Measurements from ENCODE around the gene ECHS1.
"Not testable (repeated sequence)": the region's sequence is repeated elsewhere in the genome, so short reads cannot be mapped to it uniquely, and the experiment has no call there.

ECHS1 gene

DNA sequence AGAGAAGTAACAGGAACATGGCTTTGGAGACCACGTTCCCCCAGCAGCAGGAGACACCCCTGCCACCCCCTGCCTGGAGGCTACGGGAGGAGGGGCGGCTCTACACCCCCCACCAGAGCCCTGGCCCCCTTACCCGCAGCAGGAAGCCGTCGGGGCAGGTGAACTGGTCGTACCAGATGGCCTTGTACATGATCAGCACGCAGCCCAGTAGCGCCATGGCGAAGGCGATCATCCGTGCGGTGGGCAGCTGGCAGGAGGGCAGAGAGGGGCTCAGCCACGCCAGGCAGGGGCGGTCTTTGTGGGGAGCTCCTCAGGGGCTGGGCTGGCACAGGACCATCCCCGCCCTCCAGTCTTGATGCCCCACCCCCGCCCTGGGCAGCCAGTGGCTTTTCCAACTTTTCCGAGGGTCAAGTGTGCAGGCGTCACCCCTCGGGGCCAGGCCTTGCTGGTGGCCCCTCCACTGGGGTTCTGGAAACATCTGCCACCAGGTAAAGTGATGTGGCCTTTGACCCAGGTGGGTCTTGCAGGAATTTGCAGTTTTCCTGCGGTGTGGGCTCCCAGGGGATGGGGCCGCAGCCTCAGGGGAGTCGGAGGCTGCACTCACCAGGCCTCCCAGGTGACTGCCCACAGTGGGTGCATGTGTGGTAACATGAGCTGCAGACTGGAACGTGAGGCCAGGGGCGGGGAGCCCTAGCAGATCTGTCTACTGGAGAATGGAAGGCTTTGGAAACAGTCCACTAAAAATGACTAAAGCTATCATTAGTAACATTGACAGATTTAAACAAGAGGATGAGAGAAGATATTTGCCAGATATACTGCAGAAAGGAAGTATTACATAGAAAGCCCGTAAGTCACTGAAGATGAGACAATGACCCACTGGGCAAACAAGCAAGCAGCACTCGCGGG lies 46.2 kb downstream of the ECHS1 start:
- in situ Hi-C loops (cut with MboI; ENCODE audit: low sequenced_read_pairs) = no loop called here

DNA sequence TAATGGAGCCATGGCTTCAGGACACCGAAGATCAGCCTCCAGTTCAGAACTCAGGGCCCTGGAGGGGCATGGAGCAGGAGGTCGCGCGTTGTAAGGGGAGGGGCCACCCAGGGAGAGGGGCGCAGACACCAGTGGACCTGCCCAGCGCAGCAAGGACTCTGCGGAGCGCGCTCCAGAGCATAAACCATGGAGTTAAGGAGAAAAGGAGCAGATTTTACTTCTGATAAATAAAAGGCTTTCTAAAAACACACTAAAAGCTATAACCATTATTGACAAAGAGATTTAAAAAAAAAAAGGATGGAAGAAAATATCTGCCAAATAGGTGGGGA lies 47.0 kb downstream of the ECHS1 start:
- in situ Hi-C loops (cut with MboI; ENCODE audit: low sequenced_read_pairs) = no loop called here

DNA sequence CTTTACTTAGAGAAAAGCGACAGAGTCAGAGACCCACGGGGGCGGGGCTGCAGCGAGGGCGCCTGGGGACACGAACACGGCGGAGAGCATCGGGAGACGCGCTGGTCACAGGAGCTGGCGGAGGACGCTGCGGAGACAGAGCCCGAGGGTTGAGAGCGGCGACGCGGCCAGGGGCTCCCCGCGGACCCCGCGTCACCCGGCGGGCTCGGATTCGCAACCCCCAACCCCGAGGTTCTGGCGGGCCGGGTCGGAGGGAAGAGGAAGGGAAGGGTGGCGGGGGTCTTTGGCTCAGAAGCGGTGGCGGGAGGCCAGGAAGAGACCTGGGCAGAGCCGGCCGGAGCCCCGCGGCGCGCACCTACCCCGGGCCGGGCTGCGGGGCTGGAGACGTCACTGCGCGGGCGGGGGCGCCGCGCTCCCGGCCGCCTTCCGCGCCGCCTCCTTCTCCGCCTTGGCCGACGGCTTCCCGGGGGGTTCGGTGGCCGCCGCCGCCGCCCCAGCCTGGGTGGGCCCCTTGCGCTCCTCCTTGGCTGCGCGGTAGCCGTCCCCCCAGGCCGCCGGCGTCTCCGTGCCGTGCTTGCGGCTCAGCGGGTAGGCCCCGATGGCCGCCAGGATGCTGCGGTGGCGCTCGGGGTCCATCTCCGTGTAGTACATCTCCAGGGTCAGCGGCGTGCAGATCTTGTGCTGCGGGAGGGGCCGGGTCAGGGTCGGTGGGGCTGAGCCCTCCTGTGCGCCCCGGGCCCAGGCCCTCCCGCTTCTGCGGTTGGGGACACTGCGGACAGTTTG lies 47.5 kb downstream of the ECHS1 start:
- in situ Hi-C loops (cut with MboI; ENCODE audit: low sequenced_read_pairs) = no loop called here

DNA sequence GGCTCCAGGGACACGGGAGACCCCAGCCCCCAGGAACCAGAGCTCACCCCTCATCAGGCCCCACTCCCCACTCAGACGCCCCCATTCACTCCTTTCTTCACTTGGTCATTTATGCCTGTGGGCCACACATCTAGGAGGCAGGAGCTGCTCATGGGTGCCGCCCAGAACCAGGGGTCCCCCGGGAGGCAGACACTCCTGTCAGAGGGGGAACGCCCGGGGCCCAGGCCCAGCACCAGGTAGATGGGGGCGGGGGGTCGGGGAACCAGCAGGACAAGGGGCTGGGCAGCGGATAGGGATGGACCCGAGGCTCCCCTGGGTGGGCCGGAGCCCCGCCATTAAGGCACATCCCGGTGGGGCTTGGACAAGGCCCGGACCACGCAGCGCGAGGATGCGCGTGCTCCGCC lies 48.3 kb downstream of the ECHS1 start:
- in situ Hi-C loops (cut with MboI; ENCODE audit: low sequenced_read_pairs) = no loop called here

DNA sequence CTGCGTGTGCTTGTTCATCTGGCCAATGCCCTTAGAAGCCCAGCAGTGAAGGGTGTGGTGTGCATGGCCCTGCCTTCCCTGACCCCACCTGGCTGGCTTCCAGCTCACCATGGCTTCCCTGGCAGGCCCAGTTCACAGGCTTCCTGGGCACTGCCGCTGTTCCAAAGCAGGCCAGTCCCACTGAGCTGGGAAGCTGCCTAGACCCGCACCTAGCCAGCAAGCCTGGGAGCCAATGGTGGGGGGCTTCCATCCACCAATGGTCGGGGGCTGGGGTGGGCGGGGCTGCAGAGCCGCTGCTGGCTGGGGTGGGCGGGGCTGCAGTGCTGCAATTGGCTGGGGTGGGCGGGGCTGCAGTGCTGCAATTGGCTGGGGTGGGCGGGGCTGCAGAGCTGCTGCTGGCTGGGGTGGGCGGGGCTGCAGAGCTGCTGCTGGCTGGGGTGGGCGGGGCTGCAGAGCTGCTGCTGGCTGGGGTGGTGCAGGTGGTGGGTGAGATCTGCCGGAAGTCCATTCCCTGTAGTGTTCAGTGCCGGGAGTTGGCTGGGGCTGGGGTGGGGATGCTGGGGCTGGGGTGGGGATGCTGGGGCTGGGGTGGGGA lies 48.9 kb downstream of the ECHS1 start:
- in situ Hi-C loops (cut with MboI; ENCODE audit: low sequenced_read_pairs) = no loop called here

DNA sequence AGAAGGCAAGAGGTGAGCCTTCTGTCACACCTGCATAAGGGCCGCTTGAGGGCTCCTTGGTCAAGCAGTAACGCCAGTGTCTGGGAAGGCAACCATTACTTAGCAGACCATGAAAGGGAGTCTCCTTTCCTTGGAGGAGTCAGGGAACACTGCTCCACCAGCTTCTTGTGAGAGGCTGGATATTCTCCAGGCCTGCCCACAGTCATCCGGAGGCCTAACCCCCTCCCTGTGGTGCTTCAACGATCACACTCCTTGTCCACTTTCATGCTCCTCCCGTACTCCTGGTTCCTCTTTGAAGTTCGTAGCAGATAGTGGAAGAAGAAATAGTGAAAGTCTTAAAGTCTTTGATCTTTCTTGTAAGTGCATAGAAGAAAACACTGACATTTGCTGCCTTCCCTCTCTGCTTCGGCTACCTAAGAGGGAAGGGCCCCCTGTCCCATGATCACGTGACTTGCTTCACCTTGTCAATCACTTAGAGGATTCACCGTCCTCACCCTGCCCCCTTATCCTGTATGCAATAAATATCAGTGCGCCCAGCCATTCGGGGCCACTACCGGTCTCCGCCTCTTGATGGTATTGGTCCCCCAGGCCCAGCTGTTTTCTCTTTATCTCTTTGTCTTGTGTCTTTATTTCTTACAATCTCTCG lies 51.0 kb downstream of the ECHS1 start:
- in situ Hi-C loops (cut with MboI; ENCODE audit: low sequenced_read_pairs) = not testable (repeated sequence)

DNA sequence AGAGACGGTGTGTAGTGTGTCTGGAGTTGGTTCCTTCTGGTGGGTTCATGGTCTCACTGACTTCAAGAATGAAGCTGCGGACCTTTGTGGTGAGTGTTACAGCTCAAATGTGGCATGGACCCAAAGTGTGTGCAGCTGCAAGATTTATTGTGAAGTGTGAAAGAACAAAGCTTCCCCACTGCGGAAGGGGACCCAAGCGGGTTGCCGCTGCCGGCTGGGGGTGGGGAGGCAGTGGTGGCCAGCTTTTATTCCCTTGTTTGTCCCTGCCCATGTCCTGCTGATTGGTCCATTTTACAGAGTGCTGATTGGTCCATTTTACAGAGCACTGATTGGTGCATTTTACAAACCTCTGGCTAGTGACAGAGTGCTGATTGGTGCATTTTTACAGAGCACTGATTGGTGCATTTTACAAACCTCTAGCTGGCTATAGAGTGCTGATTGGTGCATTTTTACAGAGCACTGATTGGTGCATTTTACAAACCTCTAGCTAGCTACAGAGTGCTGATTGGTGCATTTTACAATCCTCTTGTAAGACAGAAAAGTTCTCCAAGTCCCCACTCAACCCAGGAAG lies 52.2 kb downstream of the ECHS1 start:
- in situ Hi-C loops (cut with MboI; ENCODE audit: low sequenced_read_pairs) = not testable (repeated sequence)

DNA sequence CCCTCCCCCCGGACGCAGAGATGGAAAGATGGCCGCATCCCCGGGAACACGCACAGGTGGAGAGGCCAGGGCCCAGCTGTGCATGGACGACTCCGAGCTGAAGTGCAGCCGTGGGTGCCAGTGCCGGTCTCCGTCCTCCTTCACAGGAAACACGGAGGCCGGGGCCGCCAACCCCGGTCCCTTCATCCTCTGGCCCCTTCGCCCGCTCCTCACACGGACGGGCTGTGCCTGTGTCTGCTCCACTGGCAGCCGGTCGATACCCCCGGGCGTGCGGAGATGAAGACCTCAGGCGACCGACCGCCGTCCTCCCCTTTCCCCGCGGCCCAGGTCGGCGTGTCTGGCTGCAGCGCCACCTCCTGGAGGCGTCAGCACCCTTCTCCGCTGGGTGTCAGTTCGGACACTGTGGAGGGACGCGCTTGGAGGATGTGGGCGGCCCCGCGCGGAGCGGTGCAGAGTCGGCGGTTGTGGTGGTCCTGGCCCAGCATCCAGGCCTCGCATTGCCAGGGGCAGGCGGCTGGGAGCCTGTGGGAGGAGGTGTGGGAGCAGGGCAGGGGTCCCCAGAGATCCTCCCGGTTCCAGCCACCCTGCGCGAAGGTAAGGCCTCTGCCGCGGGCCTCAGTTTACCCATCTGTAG lies 54.5 kb downstream of the ECHS1 start:
- in situ Hi-C loops (cut with MboI; ENCODE audit: low sequenced_read_pairs) = no loop called here

DNA sequence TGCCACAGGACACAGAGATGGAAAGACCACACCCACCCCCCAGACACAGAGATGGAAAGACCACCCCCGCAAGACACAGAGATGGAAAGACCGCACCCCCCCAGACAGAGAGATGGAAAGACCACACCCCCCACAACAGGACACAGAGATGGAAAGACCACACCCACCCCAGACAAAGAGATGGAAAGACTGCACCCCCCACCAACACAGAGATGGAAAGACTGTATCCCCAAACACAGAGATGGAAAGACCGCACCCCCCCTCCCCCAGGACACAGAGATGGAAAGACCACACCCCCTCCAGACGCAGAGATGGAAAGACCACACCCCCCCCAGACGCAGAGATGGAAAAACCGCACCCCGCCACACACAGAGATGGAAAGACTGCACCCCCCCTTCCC lies 56.4 kb downstream of the ECHS1 start:
- in situ Hi-C loops (cut with MboI; ENCODE audit: low sequenced_read_pairs) = no loop called here

DNA sequence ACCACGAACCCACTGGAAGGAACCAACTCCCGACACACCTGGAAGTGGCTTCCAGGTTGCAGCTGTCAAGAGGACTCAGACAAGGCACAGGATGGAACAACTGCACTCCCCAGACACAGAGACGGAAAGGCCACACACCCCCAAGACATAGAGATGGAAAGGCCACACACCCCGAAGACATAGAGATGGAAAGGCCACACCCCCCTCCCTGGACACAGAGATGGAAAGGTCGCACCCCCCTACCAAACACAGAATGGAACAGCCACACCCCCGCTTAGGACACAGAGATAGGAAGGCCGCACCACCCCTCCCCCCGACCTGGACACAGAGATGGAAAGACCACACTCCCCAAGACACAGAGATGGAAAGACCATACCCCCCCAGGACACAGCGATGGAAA lies 56.9 kb downstream of the ECHS1 start:
- in situ Hi-C loops (cut with MboI; ENCODE audit: low sequenced_read_pairs) = no loop called here

DNA sequence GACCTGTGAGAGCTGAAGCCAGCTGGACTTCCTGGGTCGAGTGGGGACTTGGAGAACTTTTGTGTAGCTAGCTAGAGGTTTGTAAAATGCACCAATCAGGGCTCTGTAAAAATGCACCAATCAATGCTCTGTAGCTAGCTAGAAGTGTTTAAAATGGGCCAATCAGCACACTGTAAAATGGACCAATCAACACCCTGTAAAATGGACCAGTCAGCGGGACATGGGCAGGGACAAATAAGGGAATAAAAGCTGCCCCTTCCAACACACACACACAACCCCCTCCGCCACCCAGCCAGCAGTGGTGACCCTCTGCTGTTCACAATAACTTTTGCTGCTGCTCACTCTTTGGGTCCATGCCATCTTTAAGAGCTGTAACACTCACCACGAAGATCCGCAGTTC lies 57.3 kb downstream of the ECHS1 start:
- in situ Hi-C loops (cut with MboI; ENCODE audit: low sequenced_read_pairs) = no loop called here

DNA sequence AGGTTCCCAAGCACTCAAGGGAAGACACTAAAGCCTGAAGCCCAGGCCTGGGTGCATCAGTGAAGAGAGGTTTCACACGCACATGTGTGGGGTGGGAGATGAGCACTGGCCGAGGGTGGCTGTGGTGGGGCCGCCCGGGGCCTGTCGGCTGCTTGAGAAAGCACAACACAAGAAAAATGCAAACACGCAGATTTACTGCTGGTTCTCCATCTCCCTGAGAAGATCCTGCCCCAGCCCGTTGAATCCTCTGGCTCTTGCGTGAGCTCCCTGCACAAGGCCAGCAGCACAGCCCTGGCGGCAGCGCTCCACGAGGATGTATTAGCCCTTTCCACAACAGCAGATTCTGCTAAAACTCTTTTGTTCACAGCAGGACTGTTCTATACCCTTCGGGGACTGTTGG lies 58.2 kb downstream of the ECHS1 start:
- in situ Hi-C loops (cut with MboI; ENCODE audit: low sequenced_read_pairs) = no loop called here

DNA sequence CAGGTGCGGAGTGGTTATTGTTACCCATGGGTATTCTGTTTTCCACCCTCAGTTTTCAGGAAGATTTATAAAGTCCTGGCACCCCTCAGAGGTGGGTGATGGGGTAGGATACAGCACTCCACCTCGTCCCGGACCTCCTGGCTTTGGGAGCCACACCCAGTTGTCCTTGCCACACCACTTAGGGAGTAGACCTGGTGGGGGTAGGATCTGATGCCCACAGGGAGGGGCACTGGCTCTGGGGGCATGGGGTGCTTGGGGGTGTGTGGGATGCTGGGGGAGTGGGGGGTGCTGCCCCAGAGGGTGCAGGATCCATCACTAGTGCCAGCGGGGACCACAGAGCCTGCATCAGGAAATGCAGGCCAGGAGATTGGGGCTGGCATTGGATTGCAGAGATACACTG lies 60.0 kb downstream of the ECHS1 start:
- in situ Hi-C loops (cut with MboI; ENCODE audit: low sequenced_read_pairs) = no loop called here

DNA sequence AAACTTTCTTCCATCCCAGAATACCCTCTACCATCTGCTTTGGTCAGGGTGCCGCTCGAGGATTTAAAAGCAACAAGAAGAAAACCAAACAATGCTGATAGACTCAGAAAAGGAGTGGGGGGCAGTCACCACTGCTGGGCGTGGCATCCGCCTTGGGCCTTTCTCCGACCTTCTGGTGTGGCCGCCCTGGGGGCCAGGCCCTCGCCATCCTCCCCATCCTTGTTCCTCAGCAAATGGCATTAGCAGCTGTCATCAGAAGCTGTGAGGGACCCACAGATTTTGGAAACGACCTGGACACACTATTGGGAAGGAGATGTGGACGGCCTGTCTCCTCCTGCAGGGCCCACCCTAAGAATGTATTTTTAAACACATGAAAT lies 60.4 kb downstream of the ECHS1 start:
- in situ Hi-C loops (cut with MboI; ENCODE audit: low sequenced_read_pairs) = no loop called here
